Stimulated activated CD8-positive, alpha-beta memory T cell treated with anti-CD3 and anti-CD28 coated beads, Interleukin-12 subunit alpha, Interleukin-12 subunit beta, amount 100 ng/mL, for 24 hours (primary cell): ENCODE results near the gene MAP2K5.
A peak's percentile ranks its signal among the peaks of the same experiment; 100 is the strongest.

Experiments
- DNase-seq: peaks from one replicate; pipeline ENCODE4 v3.0.0-alpha.2; 2020; ENCODE audit errors: extremely low read depth

The MAP2K5 gene

DNA sequence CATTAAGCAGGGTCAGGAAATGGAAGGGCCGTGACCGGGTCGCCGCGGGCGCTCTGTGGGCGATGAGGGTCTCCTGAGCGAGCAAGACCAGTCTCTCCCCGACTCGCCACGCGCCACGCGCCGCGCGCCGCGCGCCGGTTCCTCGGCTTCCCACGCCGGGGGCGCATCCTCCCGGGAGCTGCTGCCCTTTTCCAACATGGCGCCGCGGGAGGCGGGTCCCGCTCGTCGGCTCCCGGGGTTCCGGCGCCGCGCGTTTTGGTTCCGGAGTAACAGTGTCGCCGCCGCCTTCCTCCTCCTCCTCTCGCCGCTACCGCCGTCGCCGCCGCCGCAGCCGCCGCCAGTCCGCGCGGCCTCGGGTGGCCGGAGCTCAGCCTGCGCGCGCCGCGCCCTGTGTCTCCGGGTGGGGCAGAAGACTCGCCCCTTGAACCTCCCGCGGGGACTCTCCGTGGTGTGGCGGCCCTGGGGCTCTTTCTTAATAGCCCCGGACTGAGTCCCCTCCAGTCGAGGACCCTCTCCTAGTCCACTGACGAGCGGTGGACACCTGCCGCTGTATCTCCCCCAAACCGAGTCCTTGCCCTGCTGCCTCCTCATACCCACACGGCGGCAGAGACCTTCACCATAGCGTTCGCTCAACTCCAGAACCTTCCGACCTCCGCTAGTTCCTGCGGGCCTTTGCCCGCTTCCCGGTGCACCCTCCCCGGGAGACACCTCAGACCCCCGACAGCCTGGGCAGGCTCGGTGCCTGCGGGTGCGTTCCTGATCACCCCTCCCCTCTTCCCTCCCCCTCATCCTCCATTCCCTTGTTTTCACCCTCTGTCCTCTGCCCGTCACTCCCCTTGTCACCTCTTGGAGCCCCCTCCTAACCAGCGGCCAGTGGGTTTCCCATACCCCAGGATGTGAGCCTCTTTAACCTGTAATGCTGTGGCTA is at the start of gene MAP2K5:
Gene MAP2K5 (plus strand): TSS at position 284 of the 928 bp plus-strand sequence. CDS start 633 bp downstream, at position 917.
- peak; percentile 64 for DNase-seq

DNA sequence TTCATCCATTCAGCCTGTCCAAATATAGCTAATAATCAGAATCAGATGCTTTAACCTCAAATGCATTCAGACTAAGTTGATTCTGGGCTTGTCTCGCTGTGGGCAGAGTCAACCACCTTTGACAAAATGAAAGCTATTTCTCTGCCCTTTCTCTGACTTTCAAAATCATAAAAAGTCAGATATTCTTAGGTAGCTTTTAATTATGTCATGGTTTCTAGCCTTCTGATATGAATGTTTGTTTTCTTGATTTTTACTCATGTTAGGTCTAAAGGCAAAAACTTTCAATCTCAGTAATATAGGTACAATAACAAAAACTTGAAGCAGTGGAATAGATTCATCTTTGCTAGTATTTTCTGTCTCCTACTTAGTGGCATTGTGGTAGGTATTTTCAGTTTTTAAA is 46.9 kb upstream of the MAP2K5 start:
- no peak for DNase-seq

DNA sequence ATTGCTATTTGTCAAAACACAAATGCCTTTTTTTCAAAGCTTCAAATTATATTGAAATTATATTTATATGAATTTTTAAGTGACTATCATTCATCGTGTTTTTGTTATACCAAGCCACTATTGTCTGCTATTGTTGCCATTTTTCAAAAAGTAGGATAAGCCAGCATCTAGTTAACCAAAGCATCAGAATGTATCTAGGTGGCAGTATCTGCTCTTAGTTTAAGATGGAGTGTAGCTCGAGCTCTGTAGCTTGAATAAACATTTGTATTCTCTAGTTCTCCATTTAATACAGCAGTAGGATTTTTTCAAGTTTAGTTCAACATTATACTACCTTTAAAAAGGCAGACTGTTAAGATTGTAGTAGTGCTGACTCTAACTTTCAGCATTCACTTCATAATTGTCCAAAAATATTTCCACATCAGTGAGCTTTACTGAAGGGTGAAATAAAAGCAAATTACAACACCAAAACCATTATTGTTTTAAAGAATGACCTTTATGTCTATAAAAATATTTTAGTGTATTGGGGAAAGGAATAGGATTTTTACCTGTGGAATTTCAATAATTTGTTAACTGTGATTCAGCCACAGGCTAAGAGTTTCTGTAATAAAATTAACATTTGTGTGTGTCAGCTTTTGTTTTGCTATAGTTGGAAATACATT is 41.2 kb upstream of the MAP2K5 start:
- no peak for DNase-seq

DNA sequence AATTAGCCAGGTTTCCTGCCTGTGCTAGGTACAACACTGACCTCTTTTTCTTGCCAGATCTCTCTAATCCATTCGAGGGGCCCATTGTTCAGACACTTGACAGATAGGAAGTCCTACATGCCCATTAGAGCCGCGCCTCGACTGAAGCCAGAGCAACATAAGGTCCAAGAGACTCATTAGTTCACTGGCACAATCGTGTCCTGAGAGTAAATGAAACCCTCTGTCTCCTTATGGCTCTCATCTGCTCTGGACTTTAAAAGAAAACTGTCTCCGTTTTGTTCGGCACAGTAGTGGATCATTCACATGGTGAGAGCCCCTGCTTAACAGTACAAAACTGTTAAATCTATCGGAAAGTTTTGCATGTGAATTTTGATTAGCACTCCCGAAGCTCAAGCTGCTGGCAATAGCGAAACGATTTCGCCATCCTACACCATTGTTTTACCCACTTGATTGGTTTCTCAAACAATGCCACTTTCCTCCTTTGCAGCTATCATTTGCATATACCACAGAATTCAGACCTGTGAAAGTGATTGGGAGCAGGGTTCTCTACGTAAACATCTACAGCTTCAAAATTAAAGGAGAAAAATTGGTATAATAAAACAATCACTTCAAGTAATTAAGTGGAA is 40.6 kb upstream of the MAP2K5 start:
- DNase-seq: no peak

DNA sequence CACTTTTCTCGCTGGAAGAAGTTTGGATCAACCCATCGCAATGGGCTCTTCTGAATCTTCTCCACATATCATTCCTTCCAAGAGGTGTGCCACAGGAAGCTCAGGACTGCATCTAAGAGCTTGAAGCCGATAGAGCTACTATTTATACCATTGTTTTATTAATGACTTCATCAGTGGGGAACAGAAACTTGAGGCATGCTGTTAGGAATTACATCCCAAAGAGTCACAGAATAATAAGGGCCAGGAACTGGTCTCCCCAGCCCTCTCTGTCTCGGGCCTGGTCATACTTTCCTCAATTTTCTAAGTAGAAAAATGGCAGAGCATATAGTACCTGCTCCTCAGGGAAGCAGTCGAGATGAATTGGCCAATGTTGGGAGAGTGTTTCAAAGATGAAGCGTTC is 38.4 kb upstream of the MAP2K5 start:
- DNase-seq: no peak

DNA sequence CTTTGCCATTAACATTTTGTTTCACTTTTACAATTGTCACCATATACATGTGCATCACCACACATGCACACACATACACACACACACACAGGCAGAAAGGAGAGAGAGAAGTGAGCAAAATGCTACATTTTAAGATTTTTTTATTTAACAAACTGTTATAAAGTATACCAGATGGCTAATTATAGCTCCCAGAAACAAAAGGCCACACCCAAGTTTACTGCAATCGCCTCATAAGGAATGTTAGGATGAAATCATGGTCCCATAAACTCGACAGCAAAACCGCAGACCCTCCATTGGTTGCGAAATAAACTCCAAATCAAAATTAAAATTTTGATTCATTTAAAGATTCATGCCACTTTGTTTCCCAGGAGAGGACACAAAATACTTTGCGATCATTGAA is 37.7 kb upstream of the MAP2K5 start:
- DNase-seq: no peak

DNA sequence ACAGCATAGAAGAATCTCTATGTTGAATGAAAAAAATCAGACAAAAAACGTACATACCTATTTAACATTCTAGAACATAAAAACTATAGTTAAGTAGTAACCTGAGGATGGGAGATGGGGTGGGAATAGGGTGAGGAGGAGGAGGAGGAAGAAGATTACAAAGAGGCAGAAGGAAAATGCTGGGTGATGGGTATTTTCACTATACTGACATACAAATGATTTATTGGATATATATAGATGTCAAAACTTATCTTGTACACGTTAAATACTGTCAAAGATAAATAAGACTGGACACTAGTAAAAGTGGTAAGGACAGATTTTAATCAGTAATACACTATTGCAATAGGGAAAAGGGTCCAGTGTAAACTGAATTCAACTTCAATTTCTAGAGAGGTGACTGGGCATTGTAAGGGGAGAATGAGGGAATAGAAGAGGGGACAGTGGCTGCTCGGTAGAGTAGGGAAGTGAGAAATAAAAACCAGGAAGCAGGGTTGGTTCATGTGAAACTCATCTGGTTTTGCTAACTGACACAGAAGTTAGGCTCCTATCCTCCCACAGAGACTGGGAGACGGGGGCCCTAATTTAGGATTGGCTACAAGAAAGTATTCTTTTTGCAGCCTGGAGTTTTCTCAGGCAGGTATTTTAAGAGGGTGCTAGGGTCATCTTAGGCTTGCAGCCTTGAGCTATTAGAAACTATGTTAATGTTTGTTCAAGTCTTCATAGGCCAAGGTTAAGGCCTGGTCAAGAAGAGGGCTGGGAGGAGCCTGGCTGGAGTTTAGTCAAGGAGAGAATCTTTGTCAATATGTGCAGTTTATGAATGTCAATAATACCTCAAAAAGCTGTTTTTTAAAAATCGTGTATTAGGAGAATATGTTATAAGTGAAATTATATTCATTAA is 36.6 kb upstream of the MAP2K5 start:
- DNase-seq: no peak

DNA sequence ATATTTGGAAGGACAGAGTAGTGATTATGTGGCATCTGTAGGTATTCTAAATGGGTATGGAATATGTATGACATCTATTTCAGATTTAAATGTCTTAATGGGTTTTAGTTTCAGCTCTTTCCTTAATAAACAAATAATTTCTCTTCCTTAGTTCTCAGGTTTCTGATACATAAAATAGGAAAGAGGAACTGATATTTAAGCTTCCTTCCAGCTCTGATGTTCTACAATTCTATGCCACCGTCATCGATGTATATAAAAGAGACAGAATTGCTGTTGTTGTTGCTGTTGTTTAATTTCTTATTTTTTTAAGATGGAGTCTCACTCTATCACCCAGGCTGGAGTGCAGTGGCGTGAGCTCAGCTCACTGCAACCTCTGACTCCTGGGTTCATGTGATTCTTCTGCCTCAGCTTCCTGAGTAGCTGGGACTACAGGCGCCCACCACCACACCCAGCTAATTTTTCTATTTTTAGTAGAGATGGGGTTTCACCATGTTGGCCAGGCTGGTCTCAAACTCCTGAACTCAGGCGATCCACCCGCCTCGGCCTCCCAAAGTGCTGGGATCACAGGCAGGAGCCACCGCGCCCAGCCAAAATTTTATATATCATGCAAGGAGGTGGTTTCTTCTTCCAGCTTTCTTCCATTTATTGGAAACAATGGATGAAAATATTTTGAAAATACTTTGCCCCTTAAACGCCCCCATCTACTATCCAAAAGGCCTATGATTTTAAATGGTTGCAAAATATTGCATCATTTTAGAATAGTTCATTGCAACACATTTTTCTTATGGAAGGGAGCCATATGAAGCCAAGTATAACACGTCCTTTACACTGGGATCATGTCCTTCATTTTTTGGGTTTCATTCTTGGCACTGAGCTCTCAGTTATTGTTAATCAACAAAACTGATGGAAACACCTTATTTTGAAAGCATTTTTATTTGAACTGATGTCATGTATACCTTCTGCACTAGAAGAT is 35.4 kb upstream of the MAP2K5 start:
- DNase-seq: no peak

DNA sequence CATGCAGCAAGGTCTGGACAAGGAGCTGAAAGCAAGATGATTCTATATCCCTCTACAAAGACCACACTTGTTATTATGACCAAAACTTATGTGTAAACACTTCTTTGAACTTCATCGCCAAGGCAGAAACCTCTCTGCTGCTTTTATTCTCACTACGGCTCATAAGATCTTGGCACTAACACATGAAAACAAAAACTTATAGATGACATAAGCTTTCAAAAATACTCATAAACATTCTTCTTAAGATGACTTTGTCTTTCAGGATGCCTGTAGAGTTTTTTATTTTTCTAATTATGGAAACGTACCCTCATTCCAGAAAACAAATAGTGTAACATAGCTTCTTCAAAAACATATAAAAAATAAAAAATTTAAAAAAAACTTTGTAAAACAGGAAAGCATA is 34.1 kb upstream of the MAP2K5 start:
- DNase-seq: no peak

DNA sequence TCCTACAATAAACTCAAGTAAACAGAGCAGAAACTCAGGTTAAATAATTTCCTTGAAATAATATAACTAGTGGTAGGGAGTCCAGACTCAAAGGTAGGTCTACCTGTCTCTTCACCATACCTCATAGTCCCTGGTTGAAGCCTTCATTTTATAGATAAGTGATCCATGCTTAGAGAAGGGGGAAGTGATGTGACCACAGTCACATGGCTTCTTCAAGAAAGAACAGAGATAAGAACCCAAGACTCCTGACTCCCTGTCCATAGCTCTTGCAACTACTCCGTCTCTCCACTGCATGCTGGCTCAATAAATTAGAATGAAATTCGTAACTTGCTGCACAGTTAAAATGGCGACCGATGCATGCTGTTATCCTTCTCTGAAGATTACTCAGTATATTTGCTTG is 32.6 kb upstream of the MAP2K5 start:
- no peak for DNase-seq

DNA sequence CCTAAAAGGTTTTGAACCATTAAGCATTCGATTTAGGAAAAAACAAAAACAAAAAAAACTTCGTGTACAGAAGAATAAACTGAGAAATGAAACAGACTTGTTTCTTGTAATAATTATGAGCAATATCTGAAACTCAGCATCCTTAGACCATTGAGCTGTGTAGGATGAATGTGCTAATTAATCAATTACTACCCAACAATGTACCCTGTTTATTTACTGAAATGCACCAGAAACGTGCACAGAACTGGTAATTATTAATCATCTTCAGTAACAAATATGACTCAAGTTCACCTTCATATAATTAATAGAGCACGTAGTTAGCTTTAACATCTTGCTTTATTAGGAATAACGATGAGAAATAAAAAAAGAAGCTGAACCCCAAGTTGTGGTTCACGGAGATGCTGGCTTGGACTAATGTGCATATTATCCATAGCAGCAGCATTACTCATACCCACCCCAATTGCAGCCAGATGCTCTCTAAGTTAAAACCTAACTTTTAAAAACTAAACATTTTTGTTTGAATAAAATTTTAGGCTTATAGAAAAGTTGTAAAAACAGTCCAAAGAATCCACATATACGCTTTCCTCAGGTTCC is 31.8 kb upstream of the MAP2K5 start:
- DNase-seq: no peak

DNA sequence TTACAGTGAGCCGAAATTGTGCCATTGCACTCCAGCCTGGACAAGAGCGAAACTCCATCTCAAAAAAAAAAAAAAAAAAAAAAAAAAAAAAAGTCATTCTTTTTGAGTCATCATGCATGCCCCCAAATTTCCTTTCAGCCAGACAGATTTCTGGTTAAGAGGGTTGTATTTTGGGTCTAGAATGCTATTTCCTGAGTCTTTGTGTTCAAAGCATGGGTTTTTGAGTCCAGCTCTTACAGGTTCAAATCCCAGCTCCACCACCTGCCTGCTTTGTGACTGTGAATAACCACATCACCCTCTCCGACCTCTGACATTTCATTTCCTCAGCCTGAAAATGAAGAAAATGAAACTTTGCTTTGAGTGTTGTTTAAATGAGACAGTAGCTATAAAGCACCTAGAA is 30.9 kb upstream of the MAP2K5 start:
- DNase-seq: no peak

DNA sequence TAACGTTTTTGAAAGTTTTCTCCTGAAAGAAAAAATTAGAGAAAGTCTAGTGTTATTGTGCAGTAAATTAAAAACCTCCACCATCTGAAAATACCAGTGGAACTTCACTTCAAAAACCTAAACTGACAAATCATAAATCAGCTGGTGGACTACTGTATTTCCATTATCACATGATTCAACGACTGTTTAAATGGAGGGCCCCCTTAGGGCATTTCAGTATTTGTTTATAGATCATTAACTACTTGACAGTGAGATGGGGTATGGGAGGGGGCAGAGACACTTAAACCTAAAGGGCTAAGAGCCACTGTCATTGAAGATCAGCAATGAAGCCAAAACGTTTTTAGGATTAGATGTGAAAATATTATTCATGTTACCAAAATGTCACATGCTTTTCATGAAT is 30.4 kb upstream of the MAP2K5 start:
- DNase-seq: no peak

DNA sequence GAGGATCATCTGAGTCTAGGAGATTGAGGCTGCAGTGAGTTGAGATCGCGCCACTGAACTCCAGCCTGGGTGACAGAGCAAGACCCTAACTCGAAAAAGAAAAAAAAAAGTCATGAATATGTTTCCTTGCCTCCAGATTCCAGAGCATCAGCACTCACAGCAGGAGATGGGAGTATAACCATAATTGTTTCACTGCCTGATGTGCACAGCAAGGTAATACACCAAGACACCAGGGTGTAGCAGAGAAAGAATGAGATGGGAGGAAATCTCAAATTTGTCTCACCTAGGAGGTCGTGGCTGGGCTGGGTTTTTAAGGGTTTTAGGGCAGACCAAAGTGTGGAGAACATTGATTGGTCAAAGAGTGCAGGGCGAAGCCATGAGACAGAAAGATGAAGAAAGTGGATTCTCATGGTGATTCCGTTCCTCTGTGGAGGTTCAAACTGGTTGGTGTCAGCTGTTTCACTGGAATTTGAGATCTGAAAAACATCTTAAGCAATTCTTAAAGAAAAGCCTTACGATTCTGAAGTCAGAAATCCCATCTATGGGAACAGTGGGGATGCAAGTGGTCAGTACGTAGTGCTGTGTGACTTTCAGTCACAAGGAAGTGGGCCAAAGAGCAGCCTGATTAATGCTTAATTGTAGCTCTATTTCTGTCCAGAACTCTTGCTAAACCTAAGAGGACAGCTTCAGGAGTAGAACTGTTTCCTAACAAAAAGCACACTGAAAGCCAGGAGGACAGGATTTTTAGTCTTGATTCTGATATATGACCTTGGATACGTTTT is 29.4 kb upstream of the MAP2K5 start:
- no peak for DNase-seq

DNA sequence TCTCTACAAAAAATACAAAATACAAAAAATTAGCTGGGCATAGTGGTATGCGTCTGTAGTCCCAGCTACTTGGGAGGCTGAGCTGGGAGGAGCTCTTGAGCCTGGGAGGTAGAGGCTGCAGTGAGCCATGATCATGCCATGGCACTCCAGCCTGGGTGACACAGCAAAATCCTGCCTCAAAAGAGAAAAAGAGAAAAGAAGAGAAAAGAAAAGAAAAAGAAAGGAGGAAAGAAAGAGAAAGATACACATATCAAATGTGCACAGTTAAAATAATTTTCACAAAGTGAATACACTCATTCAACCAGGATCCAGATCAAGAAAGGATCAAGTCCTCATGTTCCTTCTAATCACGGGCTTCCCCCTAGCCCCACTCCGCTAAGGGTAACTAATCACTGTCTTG is 27.4 kb upstream of the MAP2K5 start:
- DNase-seq: no peak

DNA sequence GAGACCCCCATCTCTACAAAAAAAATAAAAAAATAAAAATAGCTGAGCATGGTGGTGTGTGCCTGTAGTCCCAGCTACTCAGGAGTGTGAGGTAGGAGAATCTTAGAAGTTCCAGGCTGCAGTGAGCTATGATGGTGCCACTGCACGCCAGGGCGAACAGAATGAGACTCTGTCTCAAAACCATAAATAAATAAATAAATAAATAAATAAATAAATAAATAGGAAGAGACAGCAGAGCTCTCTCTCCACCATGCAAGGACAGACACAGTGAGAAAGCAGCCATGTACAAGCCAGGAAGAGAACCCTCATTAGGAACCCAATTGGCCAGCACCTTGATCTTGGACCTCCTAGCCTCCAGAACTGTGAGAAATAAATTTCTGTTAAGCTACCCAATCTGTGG is 26.9 kb upstream of the MAP2K5 start:
- no peak for DNase-seq

DNA sequence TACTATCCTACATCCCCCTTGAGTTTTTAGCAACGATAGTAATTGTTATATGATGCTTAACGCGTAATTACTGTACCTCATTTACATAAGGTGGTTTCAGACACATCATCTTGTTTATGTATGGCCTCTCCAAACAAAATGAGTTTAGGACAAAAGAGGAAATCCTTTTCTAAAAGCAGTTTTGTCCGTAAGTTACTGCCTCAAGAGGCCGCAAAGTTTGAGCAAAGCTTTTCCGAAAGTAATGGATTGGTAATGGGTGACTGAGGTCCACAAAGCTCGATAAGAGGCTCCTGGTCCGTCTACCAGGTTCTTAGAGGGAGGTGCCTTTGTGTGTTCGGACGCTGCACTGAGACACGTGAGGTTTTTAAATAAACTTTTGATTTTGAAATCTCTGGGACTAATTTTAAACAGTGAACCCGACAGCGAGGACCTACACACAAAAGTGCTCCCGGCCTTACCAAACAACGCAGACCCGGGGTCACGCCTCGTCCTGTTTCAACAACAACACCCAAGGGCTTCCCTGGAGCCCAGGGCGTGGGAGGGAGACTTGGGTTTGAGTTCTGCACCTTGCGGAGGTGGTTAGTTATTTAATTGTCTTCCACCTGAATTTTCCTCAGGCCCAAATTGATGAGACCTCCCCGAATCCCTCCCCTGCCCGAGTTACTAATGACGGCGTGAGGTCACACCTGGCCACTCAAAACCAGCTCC is 22.0 kb upstream of the MAP2K5 start:
- no peak for DNase-seq

DNA sequence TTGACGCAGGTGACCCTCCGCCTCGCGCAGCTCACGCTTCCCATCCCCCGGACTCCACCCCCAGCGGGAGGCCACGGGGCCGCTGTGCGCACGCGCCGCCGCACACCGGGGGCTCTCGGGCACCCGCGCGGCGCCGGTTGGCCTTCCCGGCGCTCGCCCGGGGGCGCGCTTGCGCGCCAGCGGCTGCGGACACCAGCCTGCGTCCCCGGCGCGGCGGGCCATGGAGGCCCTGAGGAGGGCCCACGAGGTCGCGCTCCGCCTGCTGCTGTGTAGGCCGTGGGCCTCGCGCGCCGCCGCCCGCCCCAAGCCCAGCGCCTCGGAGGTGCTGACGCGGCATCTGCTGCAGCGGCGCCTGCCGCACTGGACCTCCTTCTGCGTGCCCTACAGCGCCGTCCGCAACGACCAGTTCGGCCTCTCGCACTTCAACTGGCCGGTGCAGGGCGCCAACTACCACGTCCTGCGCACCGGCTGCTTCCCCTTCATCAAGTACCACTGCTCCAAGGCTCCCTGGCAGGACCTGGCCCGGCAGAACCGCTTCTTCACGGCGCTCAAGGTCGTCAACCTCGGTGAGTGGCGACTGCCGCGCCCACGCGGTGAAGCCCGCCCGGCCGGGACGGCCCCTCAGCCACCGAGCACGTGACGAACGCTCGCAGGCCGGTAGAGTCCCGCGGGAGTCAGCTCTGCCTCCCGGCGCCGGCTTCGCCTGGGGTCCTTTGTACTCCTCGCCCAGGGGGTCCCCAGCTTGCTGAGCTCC is 21.3 kb upstream of the MAP2K5 start, which contains the start of gene C15orf61:
Gene C15orf61 (plus strand): TSS at position 103 of the 754 bp plus-strand sequence. CDS start 118 bp downstream, at position 221.
- DNase-seq: peak; percentile 62
